Spleen (tissue), 11 donors: ENCODE data around the gene LARP1. TPM values are rescaled to one million over a fixed set of nuclear protein-coding genes. Genes with fewer than 3 reads are reported as not detected.

Experiments used
- DNase-seq: peaks from one replicate; pipeline ENCODE4 v3.0.0-alpha.2; 2020
- H3K27ac ChIP-seq, 8 donors: fragments of 200-600 bp; sonication (generic) in 7 of 8; 1 replicate in 4 of 8; 2 replicates in 4 of 8; pipeline versions ENCODE4 v1.5.0 to v1.8.0; 2016 to 2021; ENCODE audit warnings: inconsistent platforms in 4 of 8, mild to moderate bottlenecking in 4 of 8, moderate library complexity in 1 of 8
- H3K27me3 ChIP-seq, 7 donors: fragments of 200-600 bp; sonication (generic) in 6 of 7; replicated peaks in 1 of 7; 1 replicate in 4 of 7; 2 replicates in 3 of 7; pipeline versions ENCODE4 v1.5.0 to v1.8.0; 2016 to 2021; ENCODE audit warnings: inconsistent platforms in 3 of 7, mild to moderate bottlenecking in 1 of 7
- H3K36me3 ChIP-seq, 6 donors: fragments of 200-600 bp; sonication (generic) in 5 of 6; 1 replicate in 4 of 6; 2 replicates in 2 of 6; pipeline versions ENCODE4 v1.5.0 to v1.8.0; 2016 to 2021; ENCODE audit warnings: inconsistent platforms in 2 of 6
- H3K4me1 ChIP-seq, 6 donors: fragments of 200-600 bp; sonication (generic) in 5 of 6; 1 replicate in 3 of 6; 2 replicates in 3 of 6; pipeline versions ENCODE4 v1.5.0 to v1.8.0; 2016 to 2021; ENCODE audit warnings: inconsistent platforms in 3 of 6
- H3K4me3 ChIP-seq, 8 donors: fragments of 200-600 bp; sonication (generic) in 7 of 8; 1 replicate in 4 of 8; 2 replicates in 4 of 8; pipeline versions ENCODE4 v1.5.0 to v1.8.0; 2016 to 2021; ENCODE audit warnings: inconsistent platforms in 4 of 8, mild to moderate bottlenecking in 4 of 8, moderate library complexity in 2 of 8
- H3K9me3 ChIP-seq, 8 donors: fragments of 200-600 bp; sonication (generic) in 7 of 8; 1 replicate in 4 of 8; 2 replicates in 4 of 8; pipeline versions ENCODE4 v1.5.0 to v1.8.0; 2016 to 2021; ENCODE audit warnings: inconsistent platforms in 4 of 8
- CTCF ChIP-seq, 11 experiments: fragments of 200-600 bp in 7 of 11; fragments of 450-650 bp in 4 of 11; sonication (generic) in 4 of 11; IDR thresholded peaks in 8 of 11; conservative IDR thresholded peaks in 3 of 11; 1 replicate in 7 of 11; 2 replicates in 4 of 11; pipeline versions ENCODE4 v1.4.0 to v1.8.0; 2016 to 2021; ENCODE audit warnings: antibody characterized with exemption in 11 of 11, inconsistent platforms in 4 of 11, mild to moderate bottlenecking in 1 of 11
- POLR2A ChIP-seq, 3 donors: fragments of 450-650 bp; IDR thresholded peaks; one replicate each; pipeline ENCODE4 v1.5.1; 2017; ENCODE audit warnings: antibody characterized with exemption in 3 of 3, mild to moderate bottlenecking in 1 of 3
- POLR2AphosphoS5 ChIP-seq, 3 donors: sonication (generic); formaldehyde crosslinking; IDR thresholded peaks; one replicate each; pipeline ENCODE4 v1.5.1; 2017; ENCODE audit warnings: antibody characterized with exemption in 3 of 3
- WGBS, 5 donors: extraction: QIAGEN DNeasy Blood & Tissue Kit in 3 of 5; methylation state at CpG; one replicate each; pipeline versions ENCODE4 v1.1.5 to v1.1.7; 2013 to 2018; 5-methylcytosine and 5-hydroxymethylcytosine counted together
- intact Hi-C: fragments of 100-400 bp; cut with DNase I; formaldehyde crosslinking; loops from one replicate; pipeline ENCODE4 v1.15.0; 2023; ENCODE audit warnings: low total_unique reads
- polyA plus RNA-seq, 3 donors: library from polyadenylated mRNA; stranded (reverse); fragments of 200-250 nt; gene quantifications; one replicate each; pipeline ENCODE4 v1.2.1, GENCODE V29; 2013
- total RNA-seq, 7 donors: library from RNA; depleted of rRNA in 3 of 7; stranded (reverse); fragments of >200 nt in 3 of 7; fragmentation: NEBNext Ultra II Directional in 4 of 7; extraction: Animal tissue kit (Norgen Biotek cat#: 25700) in 4 of 7; gene quantifications; one replicate each; pipeline versions ENCODE4 v1.1.0 to v1.2.1, GENCODE V29; 2016 to 2021
- donor health status: healthy with polysubstance abuse.
- donor health status: DM: no; HTN: no; CAD: no; lungs with moderate emphysema.
- donor health status: DM: no; HTN: no; CAD: no.
- donor health status: Bipolar disorder and iron deficiency.
- donor health status: healthy.
- donor health status: DM: no; HTN: no; CAD: no.
- donor health status: DM: yes; HTN: yes; CAD: no.

LARP1 gene
- total and polyA plus RNA-seq, 10 donors, result 13.8 to 168 (median 120) TPM

GRCh38 chr5:154756868-154757813, 2.0 kb downstream of the LARP1 start:
- H3K4me1 ChIP-seq, result peaks cover 35 to 71% (median 62%) of the 10 kb centered on the region in 6 donors
- H3K36me3 ChIP-seq, result no peaks in the 10 kb centered on the region
- peak overlapping the region; percentile 89 to 99 (median 97) for H3K27ac ChIP-seq
- 0 to 1% (median 1%) methylated on average over 40 to 73 of the region's 73 CpGs for WGBS, 5 donors
- H3K4me3 ChIP-seq, result peak overlapping the region; percentile 85 to 100 (median 96)
- DNase-seq, result peak; percentile 90
- no peaks in the 10 kb centered on the region for H3K9me3 ChIP-seq
- TF ChIP-seq POLR2A (IDR thresholded peaks at IDR 0.05), result no peak
- peak in 2 of 3 donors; percentile 76 to 82 for TF ChIP-seq POLR2AphosphoS5 (IDR thresholded peaks at IDR 0.05)
- TF ChIP-seq CTCF (IDR thresholded peaks at IDR 0.05 in 8 of 11, conservative IDR thresholded peaks at IDR 0.05 in 3 of 11), result no peak
- no peaks in the 10 kb centered on the region for H3K27me3 ChIP-seq
- intact Hi-C loops, result loop anchor here (5.0 to 10.0 kb wide), 3 partner anchors 58 to 312 kb away; partner anchors contain the start of gene SAP30L

- no peak for DNase-seq
- Histone ChIP-seq H3K27me3 (no peaks in the 10 kb centered on the region), H3K27ac (peak overlapping the region in 5 of 8 donors; percentile 13 to 99 (median 98)), H3K4me1 (peaks cover 37 to 78% (median 68%) of the 10 kb centered on the region in 6 donors), H3K36me3 (no peaks in the 10 kb centered on the region), H3K4me3 (peak overlapping the region in 4 of 8 donors; percentile 96 to 100 (median 100)), H3K9me3 (no peaks in the 10 kb centered on the region)
- intact Hi-C loops, result loop anchor here (5.0 to 10.0 kb wide), 3 partner anchors 57 to 313 kb away; partner anchors contain the start of gene SAP30L
- TF ChIP-seq POLR2AphosphoS5 (IDR thresholded peaks at IDR 0.05) (no peak), POLR2A (IDR thresholded peaks at IDR 0.05) (no peak), CTCF (IDR thresholded peaks at IDR 0.05 in 8 of 11, conservative IDR thresholded peaks at IDR 0.05 in 3 of 11) (no peak)
- 9 to 15% (median 13%) methylated on average over 5 of the region's 5 CpGs for WGBS, 5 donors
Observed at GRCh38 chr5:154757814-154758406, 2.7 kb downstream of the LARP1 start.

GRCh38 chr5:154758493-154758892, 3.3 kb downstream of the LARP1 start:
- Histone ChIP-seq H3K9me3 (no peaks in the 10 kb centered on the region), H3K27me3 (no peaks in the 10 kb centered on the region), H3K4me3 (peak overlapping the region in 4 of 8 donors; percentile 96 to 100 (median 100)), H3K36me3 (no peaks in the 10 kb centered on the region), H3K4me1 (peaks cover 37 to 78% (median 64%) of the 10 kb centered on the region in 6 donors), H3K27ac (peak overlapping the region in 6 of 8 donors; percentile 13 to 99 (median 98))
- no peak for DNase-seq
- 29 to 48% (median 39%) methylated on average over 5 of the region's 5 CpGs for WGBS, 5 donors
- intact Hi-C loops, result loop anchor here (5.0 to 10.0 kb wide), 3 partner anchors 56 to 314 kb away; partner anchors contain the start of gene SAP30L
- TF ChIP-seq POLR2AphosphoS5 (IDR thresholded peaks at IDR 0.05), result no peak
- no peak for TF ChIP-seq CTCF (IDR thresholded peaks at IDR 0.05 in 8 of 11, conservative IDR thresholded peaks at IDR 0.05 in 3 of 11)
- no peak for TF ChIP-seq POLR2A (IDR thresholded peaks at IDR 0.05)
